Parathyroid adenoma (tissue), 2 donors: ENCODE measurements around the gene COPS2.

Experiments used
- H2AFZ ChIP-seq: fragments of 300-600 bp; sonication (generic); one replicate; pipeline ENCODE4 v1.7.0; 2017; ENCODE audit warnings: antibody characterized with exemption, mild to moderate bottlenecking
- H3K27ac ChIP-seq: fragments of 300-600 bp; sonication (generic); one replicate; pipeline ENCODE4 v1.7.0; 2017
- H3K27me3 ChIP-seq: fragments of 300-600 bp; sonication (generic); one replicate; pipeline ENCODE4 v1.7.0; 2017; ENCODE audit warnings: low read length; ENCODE audit not compliant: control insufficient read depth, insufficient read depth
- H3K36me3 ChIP-seq: fragments of 300-600 bp; sonication (generic); one replicate; pipeline ENCODE4 v1.7.0; 2017; ENCODE audit warnings: low read length; ENCODE audit not compliant: control insufficient read depth, insufficient read depth
- H3K4me1 ChIP-seq: fragments of 300-600 bp; sonication (generic); one replicate; pipeline ENCODE4 v1.7.0; 2017; ENCODE audit warnings: control low read depth
- H3K4me2 ChIP-seq: fragments of 300-600 bp; sonication (generic); one replicate; pipeline ENCODE4 v1.7.0; 2017; ENCODE audit warnings: low read length
- H3K4me3 ChIP-seq: fragments of 300-600 bp; sonication (generic); one replicate; pipeline ENCODE4 v1.7.0; 2017; ENCODE audit warnings: low read depth, low read length
- H3K79me2 ChIP-seq: fragments of 300-600 bp; sonication (generic); one replicate; pipeline ENCODE4 v1.7.0; 2017; ENCODE audit warnings: control low read depth
- H3K9ac ChIP-seq: fragments of 300-600 bp; sonication (generic); one replicate; pipeline ENCODE4 v1.7.0; 2017; ENCODE audit warnings: mild to moderate bottlenecking
- H3K9me3 ChIP-seq: fragments of 300-600 bp; sonication (generic); one replicate; pipeline ENCODE4 v1.7.0; 2017; ENCODE audit warnings: low read length; ENCODE audit not compliant: control insufficient read depth
- TF ChIP-seq, protein P1 (sequence below): fragments of 300-600 bp; sonication (generic); IDR thresholded peaks from one replicate; pipeline ENCODE4 v1.7.0; 2017; ENCODE audit warnings: antibody characterized with exemption, mild to moderate bottlenecking
- donor health status: primary hyperparathyroidism.

COPS2 gene

DNA sequence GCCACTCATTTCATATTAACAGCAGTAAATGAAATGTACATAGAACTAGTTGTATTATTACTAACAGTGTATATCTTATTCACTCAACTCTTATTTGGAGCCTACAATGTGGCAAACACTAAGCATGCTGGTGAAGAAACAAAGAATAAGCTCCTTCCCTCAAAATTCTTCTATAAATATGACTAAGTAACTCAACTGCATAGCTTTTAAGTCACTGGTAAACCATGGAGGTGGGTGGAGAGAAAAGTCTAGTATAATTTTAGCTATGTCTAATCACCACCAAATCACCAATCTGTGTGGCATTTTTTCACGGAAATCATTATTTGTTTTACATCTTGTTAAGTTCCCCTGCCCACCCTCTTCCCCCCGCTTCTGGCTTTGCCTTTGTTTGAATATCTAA lies 17.5 kb downstream of the COPS2 start:
- Histone ChIP-seq H3K4me2 (no peak overlapping the region), H2AFZ (no peak overlapping the region), H3K9me3 (no peaks in the 10 kb centered on the region), H3K9ac (no peak overlapping the region), H3K36me3 (no peaks in the 10 kb centered on the region), H3K79me2 (peaks cover 2% of the 10 kb centered on the region), H3K27me3 (no peaks in the 10 kb centered on the region), H3K4me3 (no peak overlapping the region), H3K27ac (no peak overlapping the region), H3K4me1 (no peaks in the 10 kb centered on the region)
- TF ChIP-seq, protein P1, sequence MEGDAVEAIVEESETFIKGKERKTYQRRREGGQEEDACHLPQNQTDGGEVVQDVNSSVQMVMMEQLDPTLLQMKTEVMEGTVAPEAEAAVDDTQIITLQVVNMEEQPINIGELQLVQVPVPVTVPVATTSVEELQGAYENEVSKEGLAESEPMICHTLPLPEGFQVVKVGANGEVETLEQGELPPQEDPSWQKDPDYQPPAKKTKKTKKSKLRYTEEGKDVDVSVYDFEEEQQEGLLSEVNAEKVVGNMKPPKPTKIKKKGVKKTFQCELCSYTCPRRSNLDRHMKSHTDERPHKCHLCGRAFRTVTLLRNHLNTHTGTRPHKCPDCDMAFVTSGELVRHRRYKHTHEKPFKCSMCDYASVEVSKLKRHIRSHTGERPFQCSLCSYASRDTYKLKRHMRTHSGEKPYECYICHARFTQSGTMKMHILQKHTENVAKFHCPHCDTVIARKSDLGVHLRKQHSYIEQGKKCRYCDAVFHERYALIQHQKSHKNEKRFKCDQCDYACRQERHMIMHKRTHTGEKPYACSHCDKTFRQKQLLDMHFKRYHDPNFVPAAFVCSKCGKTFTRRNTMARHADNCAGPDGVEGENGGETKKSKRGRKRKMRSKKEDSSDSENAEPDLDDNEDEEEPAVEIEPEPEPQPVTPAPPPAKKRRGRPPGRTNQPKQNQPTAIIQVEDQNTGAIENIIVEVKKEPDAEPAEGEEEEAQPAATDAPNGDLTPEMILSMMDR: no peak

DNA sequence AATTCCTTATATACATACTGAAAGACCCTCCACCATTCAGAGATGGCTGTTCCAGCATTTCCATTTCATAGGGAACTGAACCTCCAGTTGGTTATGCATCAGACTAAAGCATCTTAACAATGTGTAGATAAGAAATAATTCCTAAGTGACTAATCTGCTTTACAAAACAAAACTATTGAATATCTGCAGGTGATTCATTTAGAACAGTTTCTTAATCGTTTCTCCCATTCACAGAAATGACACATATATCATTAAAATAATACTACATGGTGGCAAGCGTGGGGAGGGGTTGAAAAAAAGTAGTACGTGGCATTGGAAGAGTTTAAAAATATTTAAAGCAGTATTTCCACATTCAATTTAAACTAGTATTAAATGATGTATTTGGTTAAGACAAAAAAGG lies 19.5 kb downstream of the COPS2 start:
- H3K4me3 ChIP-seq: no peak overlapping the region
- no peak overlapping the region for H3K4me2 ChIP-seq
- H3K79me2 ChIP-seq: no peaks in the 10 kb centered on the region
- no peak overlapping the region for H2AFZ ChIP-seq
- H3K27ac ChIP-seq: no peak overlapping the region
- H3K27me3 ChIP-seq: no peaks in the 10 kb centered on the region
- H3K9ac ChIP-seq: no peak overlapping the region
- no peaks in the 10 kb centered on the region for H3K9me3 ChIP-seq
- H3K36me3 ChIP-seq: no peaks in the 10 kb centered on the region
- TF ChIP-seq, protein P1: no peak
- H3K4me1 ChIP-seq: no peaks in the 10 kb centered on the region

DNA sequence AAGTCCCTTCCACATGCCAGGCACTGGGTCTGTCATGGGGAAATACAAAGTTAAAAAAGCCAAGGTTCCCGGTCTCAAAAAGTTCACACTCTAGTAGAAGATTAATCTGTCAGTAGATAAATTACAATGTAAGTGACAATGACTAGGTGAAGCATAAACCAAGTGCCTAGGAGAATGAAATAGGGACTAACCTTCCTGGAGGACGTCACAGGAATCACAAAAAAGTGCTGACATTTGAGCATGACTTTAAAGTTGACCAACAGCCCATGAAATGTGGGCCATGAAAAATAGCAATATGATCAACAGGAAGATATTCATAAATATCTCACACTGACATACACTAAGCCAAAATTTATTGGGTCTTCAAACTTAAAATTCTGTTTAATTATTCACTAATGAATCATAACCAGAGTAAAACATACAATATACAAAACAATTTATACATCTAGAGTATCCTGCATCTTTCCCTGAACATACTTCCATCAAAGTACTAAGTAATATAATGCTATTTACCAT lies 20.0 kb downstream of the COPS2 start:
- no peak overlapping the region for H3K27ac ChIP-seq
- H3K4me3 ChIP-seq: no peak overlapping the region
- H2AFZ ChIP-seq: no peak overlapping the region
- TF ChIP-seq, protein P1: no peak
- H3K9ac ChIP-seq: no peak overlapping the region
- no peaks in the 10 kb centered on the region for H3K9me3 ChIP-seq
- H3K4me2 ChIP-seq: no peak overlapping the region
- H3K27me3 ChIP-seq: no peaks in the 10 kb centered on the region
- H3K79me2 ChIP-seq: no peaks in the 10 kb centered on the region
- no peaks in the 10 kb centered on the region for H3K4me1 ChIP-seq
- H3K36me3 ChIP-seq: no peaks in the 10 kb centered on the region

DNA sequence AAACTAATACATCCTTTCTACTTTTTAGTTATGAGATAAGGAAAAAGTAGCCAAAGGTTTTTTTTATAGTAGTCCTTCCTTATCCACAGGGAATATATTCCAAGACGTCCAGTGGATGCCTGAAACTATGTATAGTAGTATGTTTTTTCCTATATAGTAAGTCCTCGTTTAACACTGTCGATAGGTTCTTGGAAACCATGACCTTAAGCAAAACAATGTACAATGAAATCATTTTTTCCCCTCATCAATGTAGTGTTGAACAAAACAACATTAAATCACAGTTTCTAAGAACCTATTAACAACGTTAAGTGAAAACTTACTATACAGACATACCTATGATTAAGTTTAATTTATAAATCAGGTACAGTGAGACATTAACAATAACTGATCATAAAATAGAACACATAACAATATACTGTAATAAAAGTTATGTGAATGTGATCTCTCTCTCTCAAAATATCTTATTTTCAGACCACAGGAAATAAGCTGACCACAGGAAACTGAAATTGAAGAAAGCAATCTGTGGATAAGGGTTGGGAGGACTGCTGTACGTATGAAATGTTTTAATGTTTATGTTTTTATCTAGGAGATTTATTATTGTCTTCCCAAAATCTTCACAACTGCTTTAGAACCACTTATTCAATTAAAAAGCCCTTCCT lies 20.6 kb downstream of the COPS2 start:
- H3K4me1 ChIP-seq: no peaks in the 10 kb centered on the region
- no peaks in the 10 kb centered on the region for H3K79me2 ChIP-seq
- H3K36me3 ChIP-seq: no peaks in the 10 kb centered on the region
- H3K27me3 ChIP-seq: no peaks in the 10 kb centered on the region
- no peak overlapping the region for H3K9ac ChIP-seq
- H2AFZ ChIP-seq: no peak overlapping the region
- no peak overlapping the region for H3K4me2 ChIP-seq
- H3K4me3 ChIP-seq: no peak overlapping the region
- TF ChIP-seq, protein P1: no peak
- H3K9me3 ChIP-seq: no peaks in the 10 kb centered on the region
- H3K27ac ChIP-seq: no peak overlapping the region

DNA sequence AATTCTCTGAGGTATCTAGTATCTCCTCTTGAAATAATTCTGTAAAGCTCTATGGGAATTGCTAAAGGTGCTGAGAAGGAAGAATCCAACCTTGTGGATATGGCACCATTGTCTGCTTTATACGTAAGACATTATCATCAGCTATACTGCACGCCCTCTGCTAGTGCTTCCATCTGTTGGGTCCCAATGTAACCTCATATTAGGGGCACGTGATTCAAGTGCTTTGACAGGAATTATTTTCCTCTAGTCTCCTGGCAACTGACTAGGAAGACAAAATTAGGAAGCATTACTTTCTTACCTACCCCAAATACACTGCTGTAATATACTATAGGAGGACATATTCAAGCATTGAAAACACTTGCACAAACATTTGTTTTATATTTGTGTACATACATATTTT lies 24.0 kb downstream of the COPS2 start:
- Histone ChIP-seq H3K9me3 (no peaks in the 10 kb centered on the region), H3K36me3 (no peaks in the 10 kb centered on the region), H3K27me3 (no peaks in the 10 kb centered on the region), H3K4me3 (no peak overlapping the region), H3K79me2 (no peaks in the 10 kb centered on the region), H3K27ac (no peak overlapping the region), H3K4me1 (no peaks in the 10 kb centered on the region), H3K4me2 (no peak overlapping the region), H3K9ac (no peak overlapping the region), H2AFZ (no peak overlapping the region)
- TF ChIP-seq, protein P1: no peak
